IMR-90 (cell line): ENCODE data around the gene DTD1. TPM values are rescaled to one million over a fixed set of nuclear protein-coding genes. Genes with fewer than 3 reads are reported as not detected.

Source experiments
- ATAC-seq: fragments of 200-7000 bp; cut with Tn5 transposase; 2 replicates; pipeline ENCODE4 v1.9.1; 2020; ENCODE audit warnings: low read depth, mild to moderate bottlenecking, moderate library complexity
- BruUV-seq: library from RNA; stranded (reverse); fragments of 400-500 nt; replicated peaks from 2 replicates; lab custom pipeline; 2021; lab: Mats Ljungman, UMichigan
- CTCF ChIA-PET: fragments of 300-600 bp; formaldehyde crosslinking; extraction: SDS; loops from one replicate; lab custom pipeline; 2021; ENCODE audit warnings: antibody characterized with exemption; lab: Yijun Ruan, JAX
- POLR2A ChIA-PET: fragments of 300-600 bp; sonication (Branson Sonifier 250); formaldehyde crosslinking; loops from one replicate; lab custom pipeline; 2022; ENCODE audit warnings: antibody characterized with exemption; ENCODE audit not compliant: unreplicated experiment; lab: Charles Lee
- DNase-seq: peaks from one replicate; pipeline ENCODE4 v3.0.0; 2013
- H2AFZ ChIP-seq: replicated peaks from 2 replicates; pipeline ENCODE3; 2013; ENCODE audit warnings: low read length, mild to moderate bottlenecking; ENCODE audit not compliant: poor library complexity
- H2AK5ac ChIP-seq: 2 replicates; pipeline ENCODE4 v1.6.1; 2013; ENCODE audit warnings: low read depth, low read length, inconsistent platforms
- H2AK9ac ChIP-seq: replicated peaks from 2 replicates; pipeline ENCODE3; 2013; ENCODE audit warnings: mild to moderate bottlenecking, low read depth, low read length, moderate library complexity; ENCODE audit not compliant: poor library complexity
- H2BK120ac ChIP-seq: 2 replicates; pipeline ENCODE4 v1.6.1; 2013; ENCODE audit warnings: low read depth, low read length, inconsistent platforms
- H2BK15ac ChIP-seq: 3 replicates; pipeline ENCODE4 v1.6.1; 2013; ENCODE audit warnings: low read depth, low read length, inconsistent platforms
- H2BK20ac ChIP-seq: 2 replicates; pipeline ENCODE4 v1.6.1; 2013; ENCODE audit warnings: low read depth, mild to moderate bottlenecking, inconsistent platforms, low read length, moderate library complexity
- H2BK5ac ChIP-seq: 2 replicates; pipeline ENCODE4 v1.6.1; 2013; ENCODE audit warnings: mild to moderate bottlenecking, low read depth, low read length, inconsistent platforms; ENCODE audit not compliant: poor library complexity, severe bottlenecking
- H3K14ac ChIP-seq: replicated peaks from 2 replicates; pipeline ENCODE4 v1.6.1; 2013; ENCODE audit warnings: low read depth, low read length, inconsistent platforms
- H3K18ac ChIP-seq: 2 replicates; pipeline ENCODE4 v1.6.1; 2013; ENCODE audit warnings: low read depth, low read length, control low read depth
- H3K23ac ChIP-seq: 2 replicates; pipeline ENCODE4 v1.6.1; 2013; ENCODE audit warnings: low read depth, low read length, inconsistent platforms
- H3K27ac ChIP-seq: 2 replicates; pipeline ENCODE4 v1.5.1; 2013; ENCODE audit warnings: mild to moderate bottlenecking, control low read depth, low read length; ENCODE audit not compliant: insufficient read depth
- H3K27me3 ChIP-seq: 2 replicates; pipeline ENCODE4 v1.6.1; 2013; ENCODE audit warnings: low read length; ENCODE audit not compliant: control insufficient read depth, insufficient read depth
- H3K36me3 ChIP-seq: 2 replicates; pipeline ENCODE4 v1.6.1; 2013; ENCODE audit warnings: low read length, mixed read lengths; ENCODE audit not compliant: control insufficient read depth, insufficient read depth
- H3K4ac ChIP-seq: 2 replicates; pipeline ENCODE4 v1.6.1; 2013; ENCODE audit warnings: low read depth, low read length, inconsistent platforms
- H3K4me1 ChIP-seq: 2 replicates; pipeline ENCODE4 v1.6.1; 2013; ENCODE audit warnings: low read length, mixed read lengths; ENCODE audit not compliant: control insufficient read depth, insufficient read depth
- H3K4me2 ChIP-seq: 2 replicates; pipeline ENCODE4 v1.6.1; 2013; ENCODE audit warnings: low read depth, mild to moderate bottlenecking, control low read depth, low read length, moderate library complexity
- H3K4me3 ChIP-seq: 2 replicates; pipeline ENCODE4 v1.5.1; 2013; ENCODE audit warnings: low read depth, mild to moderate bottlenecking, control low read depth, low read length, moderate library complexity; ENCODE audit not compliant: insufficient read depth
- H3K56ac ChIP-seq: 2 replicates; pipeline ENCODE4 v1.6.1; 2013; ENCODE audit warnings: low read length, inconsistent platforms; ENCODE audit not compliant: insufficient read depth; ENCODE audit errors: extremely low read depth
- H3K79me1 ChIP-seq, 2 experiments: 2 replicates each; pipeline ENCODE4 v1.6.1; 2013; ENCODE audit warnings: low read length in 2 of 2, inconsistent platforms in 1 of 2, low read depth in 1 of 2
- H3K9ac ChIP-seq: 2 replicates; pipeline ENCODE4 v1.6.1; 2013; ENCODE audit warnings: low read depth, low read length, control low read depth
- H3K9me1 ChIP-seq: 2 replicates; pipeline ENCODE4 v1.6.1; 2013; ENCODE audit warnings: low read length, inconsistent platforms; ENCODE audit not compliant: insufficient read depth
- H3K9me3 ChIP-seq: 2 replicates; pipeline ENCODE4 v1.6.1; 2013; ENCODE audit warnings: low read length; ENCODE audit not compliant: control insufficient read depth, insufficient read depth
- H4K20me1 ChIP-seq: 2 replicates; pipeline ENCODE4 v1.6.1; 2013; ENCODE audit warnings: low read length, inconsistent platforms; ENCODE audit not compliant: insufficient read depth
- H4K5ac ChIP-seq: 2 replicates; pipeline ENCODE4 v1.6.1; 2013; ENCODE audit warnings: mild to moderate bottlenecking, low read depth, low read length, control low read depth
- H4K8ac ChIP-seq, 2 experiments: 2 replicates each; pipeline ENCODE4 v1.6.1; 2013; ENCODE audit warnings: low read depth in 2 of 2, low read length in 2 of 2, control low read depth in 1 of 2, inconsistent platforms in 1 of 2
- H4K91ac ChIP-seq: 2 replicates; pipeline ENCODE4 v1.6.1; 2013; ENCODE audit warnings: low read depth, low read length, inconsistent platforms; ENCODE audit not compliant: insufficient read depth
- BHLHE40 ChIP-seq: fragments of 150-350 bp; IDR thresholded peaks from 2 replicates; pipeline ENCODE4 v1.6.1; 2016; ENCODE audit warnings: mild to moderate bottlenecking, low read depth, low read length
- CEBPB ChIP-seq: IDR thresholded peaks from 2 replicates; pipeline ENCODE4 v1.6.1; 2012; ENCODE audit warnings: low read depth, low read length, improper control_type of control experiment
- CHD1 ChIP-seq: IDR thresholded peaks from 2 replicates; pipeline ENCODE4 v1.6.1; 2012; ENCODE audit warnings: low read depth, low read length, improper control_type of control experiment
- CTCF ChIP-seq: conservative IDR thresholded peaks from 2 replicates; pipeline ENCODE4 v1.5.1; 2012; ENCODE audit warnings: mild to moderate bottlenecking, low read depth, low read length, improper control_type of control experiment
- ELK1 ChIP-seq: fragments of 150-350 bp; IDR thresholded peaks from 2 replicates; pipeline ENCODE4 v1.6.1; 2016; ENCODE audit warnings: low read depth, mild to moderate bottlenecking, low read length, moderate library complexity, borderline replicate concordance
- FOS ChIP-seq: fragments of 150-350 bp; IDR thresholded peaks from 2 replicates; pipeline ENCODE4 v1.6.1; 2016; ENCODE audit warnings: low read depth, low read length
- MAFK ChIP-seq: IDR thresholded peaks from 2 replicates; pipeline ENCODE4 v1.6.1; 2012; ENCODE audit warnings: low read depth, low read length, improper control_type of control experiment
- MAZ ChIP-seq: IDR thresholded peaks from 2 replicates; pipeline ENCODE4 v1.6.1; 2012; ENCODE audit warnings: low read depth, mild to moderate bottlenecking, low read length, improper control_type of control experiment, moderate library complexity, borderline replicate concordance
- MXI1 ChIP-seq: IDR thresholded peaks from 2 replicates; pipeline ENCODE4 v1.6.1; 2012; ENCODE audit warnings: low read depth, mild to moderate bottlenecking, low read length, moderate library complexity, borderline replicate concordance
- NFE2L2 ChIP-seq: fragments of 150-350 bp; IDR thresholded peaks from 2 replicates; pipeline ENCODE4 v1.6.1; 2016; ENCODE audit warnings: low read depth, mild to moderate bottlenecking, low read length
- POLR2A ChIP-seq: IDR thresholded peaks from 2 replicates; pipeline ENCODE4 v1.6.1; 2012; ENCODE audit warnings: mild to moderate bottlenecking, low read depth, low read length
- RAD21 ChIP-seq: IDR thresholded peaks from 2 replicates; pipeline ENCODE4 v1.6.1; 2012; ENCODE audit warnings: low read length, improper control_type of control experiment
- RCOR1 ChIP-seq: IDR thresholded peaks from 2 replicates; pipeline ENCODE4 v1.6.1; 2012; ENCODE audit warnings: mild to moderate bottlenecking, low read length, improper control_type of control experiment; ENCODE audit not compliant: insufficient replicate concordance
- RFX5 ChIP-seq: IDR thresholded peaks from 2 replicates; pipeline ENCODE4 v1.8.0; 2012; ENCODE audit warnings: low read depth, mild to moderate bottlenecking, low read length, moderate library complexity
- SMC3 ChIP-seq: fragments of 150-350 bp; IDR thresholded peaks from 2 replicates; pipeline ENCODE4 v1.6.1; 2016; ENCODE audit warnings: low read depth, mild to moderate bottlenecking, antibody characterized with exemption, low read length, moderate library complexity
- WGBS, 2 experiments: methylation state at CpG; one replicate each; pipeline versions ENCODE4 v1.1.5 to v1.1.7; 2013; ENCODE audit warnings: missing lambda C conversion rate in 2 of 2; ENCODE audit not compliant: insufficient read length in 1 of 2; ENCODE audit errors: extremely low coverage in 2 of 2; 5-methylcytosine and 5-hydroxymethylcytosine counted together
- dilution Hi-C: fragments of 300-500 bp; cut with HindIII; formaldehyde crosslinking; loops from one replicate; pipeline ENCODE4 v1.14.3; 2018; ENCODE audit warnings: low sequenced_read_pairs; ENCODE audit not compliant: unreplicated experiment
- in situ Hi-C: fragments of 300-500 bp; cut with MboI; formaldehyde crosslinking; loops from 3 replicates; pipeline ENCODE4 v1.14.3; 2019; ENCODE audit warnings: low sequenced_read_pairs, inconsistent platforms, mixed read lengths
- intact Hi-C: fragments of 100-400 bp; cut with micrococcal nuclease; formaldehyde crosslinking; loops from 2 replicates; pipeline ENCODE4 v1.10.0; 2022
- polyA plus RNA-seq, 3 experiments: library from polyadenylated mRNA; depleted of rRNA; stranded (reverse); fragments of >200 nt; gene quantifications; 2 replicates each; pipeline ENCODE4 v1.2.3, GENCODE V29; 2012; ENCODE audit warnings: low replicate concordance in 1 of 3
- total RNA-seq: library from RNA; depleted of rRNA; stranded (reverse); fragments of >200 nt; gene quantifications from 2 replicates; pipeline ENCODE4 v1.2.3, GENCODE V29; 2012

DTD1 gene
- total and polyA plus RNA-seq, 2 of the 4 experiments (the other 2 are of a cell fraction), result 73.1 to 101 TPM

GRCh38 chr20:18743665-18744440, 156.0 kb downstream of the DTD1 start (continued):
- TF ChIP-seq MAZ, result no peak

- Histone ChIP-seq H3K14ac (no peak overlapping the region), H3K4me3 (no peak overlapping the region), H3K4me1 (no peaks in the 10 kb centered on the region), H3K9me1 (no peaks in the 10 kb centered on the region), H4K20me1 (no peaks in the 10 kb centered on the region), H3K4me2 (no peak overlapping the region), H3K56ac (no peak overlapping the region), H3K9ac (no peak overlapping the region), H3K79me1 (peaks cover 0 to 3% of the 10 kb centered on the region in 2 experiments; a peak in 2 of 4 replicates), H4K8ac (no peak overlapping the region), H2BK120ac (no peak overlapping the region), H3K27ac (no peak overlapping the region), H3K18ac (no peak overlapping the region), H3K36me3 (peaks cover 9% of the 10 kb centered on the region), H2BK15ac (no peak overlapping the region), H3K4ac (no peak overlapping the region), H4K5ac (no peak overlapping the region), H4K91ac (no peak overlapping the region), H2BK5ac (no peak overlapping the region), H2BK20ac (no peak overlapping the region), H2AK5ac (no peak overlapping the region), H2AFZ (no peak overlapping the region), H2AK9ac (no peak overlapping the region), H3K27me3 (no peaks in the 10 kb centered on the region), H3K9me3 (no peaks in the 10 kb centered on the region), H3K23ac (no peak overlapping the region)
- intact Hi-C loops (no loop called here), in situ Hi-C loops (no loop called here), dilution Hi-C loops (no loop called here)
- no TSS peak for BruUV-seq
- ChIA-PET POLR2A (no interaction called here), CTCF (no interaction called here)
- no peak for ATAC-seq
- WGBS, 2 experiments, result 72% methylated on average over 2 of the region's 5 CpGs; no CpG with 5 or more reads in 1 of the 2 experiments
- DNase-seq, result no peak
- TF ChIP-seq CHD1 (no peak), NFE2L2 (no peak), MAFK (no peak), POLR2A (no peak), RAD21 (no peak), RCOR1 (no peak), ELK1 (no peak), MXI1 (no peak), SMC3 (no peak), BHLHE40 (no peak), FOS (no peak), MAZ (no peak), RFX5 (no peak), CTCF (no peak), CEBPB (no peak)
These were observed 159.2 kb downstream of the DTD1 start for GRCh38 chr20:18747090-18747489.
